T-cell (primary cell): ENCODE measurements around the gene FHIT. TPM values are rescaled to one million over a fixed set of nuclear protein-coding genes. Genes with fewer than 3 reads are reported as not detected.

Source experiments
- ATAC-seq, 4 experiments: fragments of 200-7000 bp in 3 of 4; fragments of 150-1000 bp in 1 of 4; cut with Tn5 transposase; replicated peaks in 1 of 4; 1 replicate in 3 of 4; 2 replicates in 1 of 4; pipeline ENCODE4 v1.10.0; 2021; ENCODE audit warnings: moderate library complexity in 3 of 4, mild to moderate bottlenecking in 2 of 4, moderate number of reproducible peaks in 1 of 4
- CTCF ChIA-PET, 2 donors: fragments of 300-600 bp; sonication (Branson Sonifier 250); formaldehyde crosslinking; loops; one replicate each; lab custom pipeline; 2022; ENCODE audit warnings: antibody characterized with exemption in 2 of 2; lab: Charles Lee
- POLR2A ChIA-PET, 2 donors: fragments of 300-600 bp; sonication (Branson Sonifier 250); formaldehyde crosslinking; loops; one replicate each; lab custom pipeline; 2022; ENCODE audit warnings: antibody characterized with exemption in 2 of 2; lab: Charles Lee
- DNase-seq, 35 experiments: peaks; one replicate each; pipeline versions ENCODE4 v3.0.0 to v3.0.0-alpha.2; 2013 to 2023
- H3K27ac ChIP-seq: one replicate; pipeline ENCODE4 v1.5.1; 2013; ENCODE audit warnings: low read length
- H3K27me3 ChIP-seq, 2 experiments: replicated peaks in 1 of 2; 1 replicate in 1 of 2; 2 replicates in 1 of 2; pipeline versions ENCODE4 v1.6.1 to v1.7.0; 2013; ENCODE audit warnings: low read length in 1 of 2, mixed read lengths in 1 of 2; ENCODE audit not compliant: control insufficient read depth in 2 of 2, insufficient read depth in 2 of 2; ENCODE audit errors: extremely low read depth in 1 of 2
- H3K36me3 ChIP-seq, 2 donors: 1 replicate in 1 of 2; 2 replicates in 1 of 2; pipeline versions ENCODE4 v1.6.1 to v1.7.0; 2013; ENCODE audit warnings: low read length in 1 of 2; ENCODE audit not compliant: control insufficient read depth in 2 of 2, insufficient read depth in 1 of 2; ENCODE audit errors: extremely low read depth in 1 of 2
- H3K4me1 ChIP-seq, 2 experiments: 1 replicate in 1 of 2; 2 replicates in 1 of 2; pipeline versions ENCODE4 v1.6.1 to v1.7.0; 2013; ENCODE audit warnings: low read length in 2 of 2, mixed read lengths in 1 of 2; ENCODE audit not compliant: insufficient read depth in 2 of 2, control insufficient read depth in 1 of 2; ENCODE audit errors: extremely low read depth in 1 of 2
- H3K4me3 ChIP-seq, 2 donors: 1 replicate in 1 of 2; 2 replicates in 1 of 2; pipeline versions ENCODE4 v1.5.1 to v1.7.0; 2013; ENCODE audit warnings: mild to moderate bottlenecking in 2 of 2, low read length in 1 of 2, moderate library complexity in 1 of 2; ENCODE audit not compliant: control insufficient read depth in 1 of 2; ENCODE audit errors: extremely low read depth in 1 of 2
- H3K9me3 ChIP-seq: 2 replicates; pipeline ENCODE4 v1.7.0; 2013
- H3K27ac Mint-ChIP-seq, 2 donors: one replicate each; pipeline ENCODE4 v1.8.0; 2020 to 2021; ENCODE audit warnings: mild to moderate bottlenecking in 2 of 2, mixed read lengths in 2 of 2
- H3K27me3 Mint-ChIP-seq, 2 donors: one replicate each; pipeline ENCODE4 v1.8.0; 2021 to 2022; ENCODE audit warnings: mixed read lengths in 2 of 2
- H3K36me3 Mint-ChIP-seq: one replicate; pipeline ENCODE4 v1.8.0; 2021; ENCODE audit warnings: mixed read lengths
- H3K4me1 Mint-ChIP-seq, 3 donors: one replicate each; pipeline ENCODE4 v1.8.0; 2020 to 2022; ENCODE audit warnings: mixed read lengths in 3 of 3, mild to moderate bottlenecking in 1 of 3
- H3K4me3 Mint-ChIP-seq, 3 donors: one replicate each; pipeline ENCODE4 v1.8.0; 2020 to 2022; ENCODE audit warnings: mild to moderate bottlenecking in 3 of 3, mixed read lengths in 3 of 3, moderate library complexity in 3 of 3
- H3K9me3 Mint-ChIP-seq, 3 donors: one replicate each; pipeline ENCODE4 v1.8.0; 2020 to 2022; ENCODE audit warnings: mixed read lengths in 3 of 3
- WGBS: methylation state at CpG from one replicate; pipeline ENCODE4 v1.1.5; 2013; ENCODE audit warnings: missing lambda C conversion rate; ENCODE audit not compliant: insufficient coverage; 5-methylcytosine and 5-hydroxymethylcytosine counted together
- total RNA-seq, 35 experiments: library from RNA in 6 of 35; stranded (reverse) in 6 of 35; fragments of 120-200 nt in 1 of 35; gene quantifications; one replicate each; pipeline versions ENCODE4 v1.2.1 to v1.2.4 and lab custom pipeline; 2013 to 2026

FHIT gene
- total RNA-seq, 5 donors from 2014 or later (not counting 1 experiment from before 2014, with no cell fraction given), result 33.1 to 197 (median 78.3) TPM

DNA sequence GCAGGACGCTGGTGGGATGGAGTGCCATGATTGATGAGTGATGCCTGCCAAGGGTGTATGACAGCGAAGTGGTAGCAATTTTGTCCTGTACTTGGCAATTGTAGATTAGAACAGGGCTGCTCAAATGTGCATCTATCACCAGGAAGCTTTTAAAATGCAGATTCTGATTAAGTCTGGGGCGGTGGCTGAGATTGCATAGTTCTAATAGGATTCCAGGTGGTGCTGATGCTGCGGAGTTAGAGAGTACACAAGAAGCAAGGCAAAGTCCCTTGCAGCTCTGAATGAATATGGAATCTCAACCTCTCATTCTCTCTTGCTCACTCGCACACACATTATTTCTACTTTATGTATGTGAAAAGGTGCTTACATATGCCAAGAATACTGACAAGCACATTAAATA is 670.4 kb downstream of the FHIT start:
- no peaks in the 10 kb centered on the region for H3K36me3 ChIP-seq
- H3K4me1 ChIP-seq, result no peaks in the 10 kb centered on the region
- no peaks in the 10 kb centered on the region for H3K9me3 Mint-ChIP-seq
- no peak for ATAC-seq
- H3K27ac Mint-ChIP-seq, result no peak overlapping the region
- H3K27me3 Mint-ChIP-seq, result peaks cover 0 to under 1% of the 10 kb centered on the region in 2 donors
- H3K36me3 Mint-ChIP-seq, result no peaks in the 10 kb centered on the region
- ChIA-PET POLR2A (no interaction called here), CTCF (no interaction called here)
- H3K4me3 ChIP-seq, result no peak overlapping the region
- H3K27me3 ChIP-seq, result no peaks in the 10 kb centered on the region
- H3K4me1 Mint-ChIP-seq, result no peaks in the 10 kb centered on the region
- H3K9me3 ChIP-seq, result no peaks in the 10 kb centered on the region
- DNase-seq, result no peak
- WGBS, result 85% methylated on average over 2 of the region's 5 CpGs
- no peak overlapping the region for H3K27ac ChIP-seq
- no peak overlapping the region for H3K4me3 Mint-ChIP-seq

DNA sequence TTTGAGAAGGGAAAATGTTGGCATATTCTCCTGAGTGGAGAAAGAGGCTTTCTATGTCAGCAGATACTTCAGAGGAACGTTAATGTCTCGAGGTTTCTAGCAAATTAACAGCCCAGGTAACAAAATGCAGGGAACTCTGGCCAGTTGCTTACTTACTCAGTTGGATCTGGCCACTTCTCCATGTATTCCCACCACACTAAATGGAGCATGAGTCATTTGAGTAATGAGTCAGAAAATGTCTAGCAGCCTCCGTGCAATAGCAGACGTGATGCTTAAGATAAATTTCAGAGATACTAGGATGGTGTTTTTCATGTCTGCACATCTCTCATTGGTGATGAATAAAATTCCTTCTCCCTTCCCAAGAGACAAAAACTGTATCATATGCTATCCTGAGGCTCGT is 671.5 kb downstream of the FHIT start:
- ChIA-PET POLR2A (no interaction called here), CTCF (no interaction called here)
- Histone ChIP-seq H3K9me3 (no peaks in the 10 kb centered on the region), H3K27me3 (no peaks in the 10 kb centered on the region), H3K27ac (no peak overlapping the region), H3K4me3 (no peak overlapping the region), H3K4me1 (no peaks in the 10 kb centered on the region), H3K36me3 (no peaks in the 10 kb centered on the region)
- Mint-ChIP-seq H3K9me3 (no peaks in the 10 kb centered on the region), H3K4me3 (no peak overlapping the region), H3K27ac (no peak overlapping the region), H3K27me3 (peaks cover 2 to 8% of the 10 kb centered on the region in 2 donors), H3K36me3 (no peaks in the 10 kb centered on the region), H3K4me1 (no peaks in the 10 kb centered on the region)
- no CpG with 5 or more reads among the region's 5 CpGs for WGBS
- ATAC-seq, result no peak
- DNase-seq, result no peak

DNA sequence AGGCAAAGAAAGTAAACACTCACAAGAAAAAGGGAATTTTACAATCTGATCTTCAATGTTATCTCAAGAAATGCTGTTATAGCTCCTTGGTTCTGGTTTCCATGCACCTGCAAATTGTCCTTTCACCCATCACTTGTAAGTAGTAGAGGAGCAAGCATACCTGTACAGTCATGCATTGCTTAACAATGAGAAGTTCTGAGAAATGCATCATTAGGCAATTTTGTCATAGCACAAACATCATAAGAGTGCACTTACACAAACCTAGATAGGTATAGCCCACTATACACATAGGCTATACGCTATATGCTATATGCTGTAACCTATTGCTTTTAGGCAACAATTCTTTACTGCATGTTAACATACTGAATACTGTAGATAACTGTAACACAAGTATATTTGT is 672.3 kb downstream of the FHIT start:
- Histone ChIP-seq H3K4me1 (no peaks in the 10 kb centered on the region), H3K36me3 (no peaks in the 10 kb centered on the region), H3K9me3 (no peaks in the 10 kb centered on the region), H3K27me3 (no peaks in the 10 kb centered on the region), H3K4me3 (no peak overlapping the region), H3K27ac (no peak overlapping the region)
- H3K36me3 Mint-ChIP-seq, result no peaks in the 10 kb centered on the region
- H3K4me3 Mint-ChIP-seq, result no peak overlapping the region
- WGBS, result no CpG with 5 or more reads among the region's 1 CpG
- no peak for ATAC-seq
- H3K27me3 Mint-ChIP-seq, result peaks cover 4 to 8% of the 10 kb centered on the region in 2 donors
- CTCF ChIA-PET, result interaction anchor here in 1 of 2 donors (0.6 kb wide), 1 partner anchor 259 kb away, joined by 3 read pairs; no protein-coding TSS in a partner anchor
- no peaks in the 10 kb centered on the region for H3K9me3 Mint-ChIP-seq
- no peaks in the 10 kb centered on the region for H3K4me1 Mint-ChIP-seq
- POLR2A ChIA-PET, result no interaction called here
- no peak for DNase-seq
- no peak overlapping the region for H3K27ac Mint-ChIP-seq

- Histone ChIP-seq H3K9me3 (no peaks in the 10 kb centered on the region), H3K4me3 (no peak overlapping the region), H3K27me3 (no peaks in the 10 kb centered on the region), H3K27ac (no peak overlapping the region), H3K4me1 (no peaks in the 10 kb centered on the region), H3K36me3 (no peaks in the 10 kb centered on the region)
- H3K4me3 Mint-ChIP-seq, result no peak overlapping the region
- WGBS, result no CpG with 5 or more reads among the region's 4 CpGs
- DNase-seq (no peak), ATAC-seq (no peak)
- CTCF ChIA-PET, result no interaction called here
- H3K27ac Mint-ChIP-seq, result no peak overlapping the region
- H3K27me3 Mint-ChIP-seq, result peaks cover 4 to 8% of the 10 kb centered on the region in 2 donors
- H3K36me3 Mint-ChIP-seq, result no peaks in the 10 kb centered on the region
- no peaks in the 10 kb centered on the region for H3K4me1 Mint-ChIP-seq
- H3K9me3 Mint-ChIP-seq, result no peaks in the 10 kb centered on the region
- POLR2A ChIA-PET, result no interaction called here
These were observed 673.7 kb downstream of the FHIT start for GRCh38 chr3:60577601-60578000.

- no peaks in the 10 kb centered on the region for H3K4me1 Mint-ChIP-seq
- H3K27me3 Mint-ChIP-seq, result peaks cover 4 to 8% of the 10 kb centered on the region in 2 donors
- no peak for ATAC-seq
- no peak overlapping the region for H3K27ac Mint-ChIP-seq
- Histone ChIP-seq H3K27me3 (no peaks in the 10 kb centered on the region), H3K4me1 (no peaks in the 10 kb centered on the region), H3K9me3 (no peaks in the 10 kb centered on the region), H3K4me3 (no peak overlapping the region), H3K36me3 (no peaks in the 10 kb centered on the region), H3K27ac (no peak overlapping the region)
- 92% methylated on average over 3 of the region's 8 CpGs for WGBS
- H3K4me3 Mint-ChIP-seq, result no peak overlapping the region
- H3K36me3 Mint-ChIP-seq, result no peaks in the 10 kb centered on the region
- ChIA-PET CTCF (no interaction called here), POLR2A (interaction anchor here in 1 of 2 donors (0.6 kb wide), 1 partner anchor 756 kb away, joined by 4 read pairs; no protein-coding TSS in a partner anchor)
- H3K9me3 Mint-ChIP-seq, result no peaks in the 10 kb centered on the region
- no peak for DNase-seq
These were observed 675.5 kb downstream of the FHIT start for GRCh38 chr3:60575718-60576272.

DNA sequence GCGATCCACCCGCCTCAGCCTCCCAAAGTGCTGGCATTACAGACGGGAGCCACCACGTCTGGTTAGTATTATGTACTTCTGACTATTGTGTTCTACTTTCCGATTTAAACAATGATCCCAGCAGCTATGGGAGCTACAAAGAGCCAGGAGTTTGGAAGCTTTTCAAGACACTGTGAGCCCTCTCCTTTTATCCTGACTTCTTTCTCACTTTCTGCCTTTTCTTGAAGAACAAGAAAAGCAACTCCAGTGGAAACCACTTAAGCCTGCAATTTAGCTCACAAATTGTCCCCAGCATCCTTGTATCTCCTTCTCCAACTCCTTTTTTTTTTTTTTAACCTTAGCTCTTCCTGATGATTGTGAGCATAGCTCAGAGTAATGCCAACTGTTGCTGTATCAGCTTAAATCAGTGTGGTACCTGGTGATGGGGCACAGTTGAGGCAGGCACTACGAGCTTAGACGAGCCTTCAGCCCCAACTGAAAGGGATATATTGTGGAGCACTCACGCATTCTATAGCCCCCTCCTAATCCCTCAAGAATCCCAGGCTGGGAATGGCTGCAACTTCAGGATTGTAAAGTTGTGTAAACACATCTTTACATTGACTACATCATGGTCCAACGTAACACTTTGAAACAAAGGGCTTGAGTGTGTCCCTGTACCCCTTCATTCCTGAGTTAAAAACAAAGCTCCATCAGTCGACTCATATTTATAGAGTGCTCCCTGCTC is 677.0 kb downstream of the FHIT start:
- H3K4me1 ChIP-seq, result no peaks in the 10 kb centered on the region
- CTCF ChIA-PET, result interaction anchor here in 1 of 2 donors (0.6 kb wide), 1 partner anchor 948 kb away, joined by 3 read pairs; no protein-coding TSS in a partner anchor
- ATAC-seq (no peak), DNase-seq (no peak)
- H3K4me1 Mint-ChIP-seq, result no peaks in the 10 kb centered on the region
- no peaks in the 10 kb centered on the region for H3K9me3 Mint-ChIP-seq
- H3K27ac Mint-ChIP-seq, result no peak overlapping the region
- H3K27me3 Mint-ChIP-seq, result peaks cover 4 to 8% of the 10 kb centered on the region in 2 donors
- no peak overlapping the region for H3K4me3 ChIP-seq
- POLR2A ChIA-PET, result interaction anchor here in 1 of 2 donors (0.5 to 0.7 kb wide), 4 partner anchors 13 to 1360 kb away, joined by 3 to 5 read pairs (median 4); no protein-coding TSS in a partner anchor
- H3K36me3 Mint-ChIP-seq, result no peaks in the 10 kb centered on the region
- H3K36me3 ChIP-seq, result no peaks in the 10 kb centered on the region
- WGBS, result 80% methylated on average over 2 of the region's 10 CpGs
- H3K9me3 ChIP-seq, result no peaks in the 10 kb centered on the region
- H3K4me3 Mint-ChIP-seq, result no peak overlapping the region
- no peak overlapping the region for H3K27ac ChIP-seq
- H3K27me3 ChIP-seq, result no peaks in the 10 kb centered on the region
